ENCODE results near the gene RPL32. TPM values are rescaled to one million over a fixed set of nuclear protein-coding genes. Genes with fewer than 3 reads are reported as not detected.

Gene RPL32
- total and polyA plus RNA-seq, 9 of the 15 experiments (the other 6 are each of a cell fraction or from before 2014, with no cell fraction given), result 2,738 to 6,200 (median 4,286) TPM

DNA sequence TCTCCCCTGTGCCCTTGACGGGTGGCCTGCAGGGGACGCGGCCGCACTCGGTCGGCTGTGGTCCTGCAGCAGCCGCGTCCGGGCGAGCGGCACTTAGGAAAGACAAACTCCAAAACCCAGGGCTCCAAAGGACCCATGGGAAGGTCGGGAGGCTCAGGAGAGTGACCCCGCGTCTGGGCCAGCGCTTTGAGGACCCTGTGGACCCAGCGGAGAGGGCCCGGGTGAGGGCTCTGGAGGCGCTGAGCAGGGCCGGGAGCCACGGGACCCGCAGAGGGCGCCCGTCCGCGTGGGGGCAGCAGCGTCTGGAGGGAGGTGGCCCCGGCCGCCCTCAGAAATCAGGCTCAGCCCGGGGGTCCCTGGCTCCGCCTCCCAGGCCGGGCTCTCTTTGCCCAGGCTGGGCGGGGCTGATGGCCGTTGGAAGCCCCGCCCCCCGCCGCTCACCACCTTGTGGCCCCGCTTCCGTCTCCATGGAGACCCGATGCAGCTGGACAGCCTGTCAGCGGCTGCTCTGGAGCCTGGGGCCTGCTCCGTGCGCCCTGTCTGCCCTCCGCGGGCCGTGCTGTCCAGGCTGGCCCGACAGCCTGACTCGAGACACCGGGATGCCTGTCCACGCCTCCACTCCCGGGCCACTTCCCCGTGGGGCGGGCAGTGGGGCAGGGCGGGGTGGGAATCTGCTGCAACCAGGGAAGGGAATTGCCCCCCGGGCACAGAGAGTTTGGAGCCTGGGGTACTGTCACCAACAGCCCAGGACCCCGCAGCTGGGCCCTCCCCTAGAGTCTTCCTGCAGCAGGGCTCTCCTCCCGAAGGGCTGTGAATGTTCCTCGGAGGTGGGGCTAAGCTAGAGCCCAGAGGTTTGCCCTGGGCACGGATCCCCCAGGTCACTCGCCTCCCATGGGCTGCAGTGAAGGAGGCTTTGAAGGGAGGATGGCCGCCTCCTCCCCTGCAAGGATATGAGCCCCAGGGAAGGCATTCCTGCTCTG, 34.8 kb upstream of the RPL32 start (continued):
- TF ChIP-seq, protein P1, sequence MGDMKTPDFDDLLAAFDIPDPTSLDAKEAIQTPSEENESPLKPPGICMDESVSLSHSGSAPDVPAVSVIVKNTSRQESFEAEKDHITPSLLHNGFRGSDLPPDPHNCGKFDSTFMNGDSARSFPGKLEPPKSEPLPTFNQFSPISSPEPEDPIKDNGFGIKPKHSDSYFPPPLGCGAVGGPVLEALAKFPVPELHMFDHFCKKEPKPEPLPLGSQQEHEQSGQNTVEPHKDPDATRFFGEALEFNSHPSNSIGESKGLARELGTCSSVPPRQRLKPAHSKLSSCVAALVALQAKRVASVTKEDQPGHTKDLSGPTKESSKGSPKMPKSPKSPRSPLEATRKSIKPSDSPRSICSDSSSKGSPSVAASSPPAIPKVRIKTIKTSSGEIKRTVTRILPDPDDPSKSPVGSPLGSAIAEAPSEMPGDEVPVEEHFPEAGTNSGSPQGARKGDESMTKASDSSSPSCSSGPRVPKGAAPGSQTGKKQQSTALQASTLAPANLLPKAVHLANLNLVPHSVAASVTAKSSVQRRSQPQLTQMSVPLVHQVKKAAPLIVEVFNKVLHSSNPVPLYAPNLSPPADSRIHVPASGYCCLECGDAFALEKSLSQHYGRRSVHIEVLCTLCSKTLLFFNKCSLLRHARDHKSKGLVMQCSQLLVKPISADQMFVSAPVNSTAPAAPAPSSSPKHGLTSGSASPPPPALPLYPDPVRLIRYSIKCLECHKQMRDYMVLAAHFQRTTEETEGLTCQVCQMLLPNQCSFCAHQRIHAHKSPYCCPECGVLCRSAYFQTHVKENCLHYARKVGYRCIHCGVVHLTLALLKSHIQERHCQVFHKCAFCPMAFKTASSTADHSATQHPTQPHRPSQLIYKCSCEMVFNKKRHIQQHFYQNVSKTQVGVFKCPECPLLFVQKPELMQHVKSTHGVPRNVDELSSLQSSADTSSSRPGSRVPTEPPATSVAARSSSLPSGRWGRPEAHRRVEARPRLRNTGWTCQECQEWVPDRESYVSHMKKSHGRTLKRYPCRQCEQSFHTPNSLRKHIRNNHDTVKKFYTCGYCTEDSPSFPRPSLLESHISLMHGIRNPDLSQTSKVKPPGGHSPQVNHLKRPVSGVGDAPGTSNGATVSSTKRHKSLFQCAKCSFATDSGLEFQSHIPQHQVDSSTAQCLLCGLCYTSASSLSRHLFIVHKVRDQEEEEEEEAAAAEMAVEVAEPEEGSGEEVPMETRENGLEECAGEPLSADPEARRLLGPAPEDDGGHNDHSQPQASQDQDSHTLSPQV (IDR thresholded peaks at IDR 0.05), result peak; percentile 66; the same call in 1 of the 2 replicates
- TF ChIP-seq CTCF (IDR thresholded peaks at IDR 0.05 in 2 of 3, conservative IDR thresholded peaks at IDR 0.05 in 1 of 3; ENCODE audit: insufficient read depth in 2 of 3, low read depth in 1 of 3, low read length in 3 of 3) (peak; percentile 44 to 60 (median 54); a peak in 5 of 6 replicates), ARID4B (CRISPR knock-in tag; IDR thresholded peaks at IDR 0.05) (peak; percentile 83; the same call in 1 of the 2 replicates), ZBTB7A (IDR thresholded peaks at IDR 0.05; ENCODE audit: borderline replicate concordance, control insufficient read depth, low read depth, low read length) (peak; percentile 84; the same call in 1 of the 2 replicates), POLR2AphosphoS5 (IDR thresholded peaks at IDR 0.05; ENCODE audit: control insufficient read depth, insufficient read depth, low read depth, low read length) (no peak), TFAM (CRISPR knock-in tag; conservative IDR thresholded peaks at IDR 0.05) (no peak), ZNF212 (CRISPR knock-in tag; IDR thresholded peaks at IDR 0.05) (no peak), ZNF668 (CRISPR knock-in tag; IDR thresholded peaks at IDR 0.05) (no peak), PHF21A (IDR thresholded peaks at IDR 0.05; ENCODE audit: borderline replicate concordance, low read depth) (no peak), NCOR1 (IDR thresholded peaks at IDR 0.05) (no peak), SMAD4 (CRISPR knock-in tag; conservative IDR thresholded peaks at IDR 0.05) (peak; percentile 66; the same call in 1 of the 2 replicates), ATF7 (IDR thresholded peaks at IDR 0.05) (peak; percentile 41; the same call in 1 of the 2 replicates), ZBTB43 (CRISPR knock-in tag; IDR thresholded peaks at IDR 0.05) (no peak)
